OCI-LY7 (cell line): ENCODE data around the gene MMP26. TPM values are rescaled to one million over a fixed set of nuclear protein-coding genes. Genes with fewer than 3 reads are reported as not detected.
"Not testable (repeated sequence)": the region's sequence is repeated elsewhere in the genome, so short reads cannot be mapped to it uniquely, and the experiment has no call there.

ENCODE experiments used
- BruUV-seq: library from RNA; stranded (reverse); fragments of 400-500 nt; replicated peaks from 2 replicates; lab custom pipeline; 2021; lab: Mats Ljungman, UMichigan
- CTCF ChIA-PET: fragments of 300-600 bp; sonication (Branson Sonifier 250); formaldehyde crosslinking; loops from one replicate; lab custom pipeline; 2022; ENCODE audit warnings: antibody characterized with exemption; ENCODE audit not compliant: unreplicated experiment; lab: Charles Lee
- POLR2A ChIA-PET: fragments of 300-600 bp; sonication (Branson Sonifier 250); formaldehyde crosslinking; loops from one replicate; lab custom pipeline; 2022; ENCODE audit warnings: antibody characterized with exemption; lab: Charles Lee
- DNase-seq: peaks from one replicate; pipeline ENCODE4 v3.0.0-alpha.2; 2015; ENCODE audit warnings: low spot score
- H2AFZ ChIP-seq: fragments of 200-600 bp; sonication (generic), shearing (Covaris generic); 2 replicates; pipeline ENCODE4 v1.6.1; 2014; ENCODE audit warnings: mild to moderate bottlenecking, antibody characterized with exemption, low read length, moderate library complexity
- H3K27ac ChIP-seq: fragments of 200-600 bp; sonication (generic); 2 replicates; pipeline ENCODE4 v1.5.1; 2014; ENCODE audit warnings: mixed run types, low read depth, mild to moderate bottlenecking, moderate library complexity, low read length, inconsistent platforms; ENCODE audit not compliant: poor library complexity, severe bottlenecking
- H3K36me3 ChIP-seq: fragments of 200-600 bp; sonication (generic); 2 replicates; pipeline ENCODE4 v1.6.1; 2014; ENCODE audit warnings: mild to moderate bottlenecking, antibody characterized with exemption, low read length, moderate library complexity, mixed read lengths; ENCODE audit not compliant: insufficient read depth
- H3K4me1 ChIP-seq: fragments of 200-600 bp; sonication (generic); 2 replicates; pipeline ENCODE4 v1.5.1; 2014; ENCODE audit warnings: mild to moderate bottlenecking, low read length; ENCODE audit not compliant: insufficient read depth, poor library complexity, severe bottlenecking
- H3K4me2 ChIP-seq: fragments of 200-600 bp; sonication (generic); 2 replicates; pipeline ENCODE4 v1.6.1; 2014; ENCODE audit warnings: mild to moderate bottlenecking, low read length
- H3K4me3 ChIP-seq: fragments of 200-600 bp; sonication (generic); 2 replicates; pipeline ENCODE4 v1.5.1; 2014; ENCODE audit warnings: mild to moderate bottlenecking, low read depth, low read length; ENCODE audit not compliant: poor library complexity, severe bottlenecking
- H3K79me2 ChIP-seq: fragments of 200-600 bp; sonication (generic); 2 replicates; pipeline ENCODE4 v1.6.1; 2016; ENCODE audit warnings: low read depth, mild to moderate bottlenecking, low read length, moderate library complexity, mixed read lengths; ENCODE audit not compliant: insufficient read depth
- H3K9me2 ChIP-seq: fragments of 200-600 bp; sonication (generic); 2 replicates; pipeline ENCODE4 v1.6.1; 2016; ENCODE audit warnings: mild to moderate bottlenecking, low read length, mixed read lengths; ENCODE audit not compliant: insufficient read depth
- H3K9me3 ChIP-seq: fragments of 200-600 bp; sonication (generic); 2 replicates; pipeline ENCODE4 v1.6.1; 2014; ENCODE audit warnings: mild to moderate bottlenecking, mixed run types, low read length, mixed read lengths
- H4K20me1 ChIP-seq: fragments of 200-600 bp; sonication (generic); 2 replicates; pipeline ENCODE4 v1.6.1; 2014; ENCODE audit warnings: mild to moderate bottlenecking, antibody characterized with exemption, low read length, moderate library complexity, mixed read lengths; ENCODE audit not compliant: insufficient read depth
- EZH2phosphoT487 ChIP-seq: fragments of 200-600 bp; sonication (generic); IDR thresholded peaks from 2 replicates; pipeline ENCODE4 v1.6.1; 2018; ENCODE audit warnings: low read depth, borderline replicate concordance, mild to moderate bottlenecking, mixed run types, antibody characterized with exemption, low read length, moderate library complexity, mixed read lengths
- intact Hi-C: fragments of 100-400 bp; cut with micrococcal nuclease; formaldehyde crosslinking; loops from one replicate; pipeline ENCODE4 v1.10.0; 2022; ENCODE audit not compliant: unreplicated experiment
- total RNA-seq, 2 experiments: library from RNA; depleted of rRNA in 1 of 2; stranded (reverse); fragments of >200 nt in 1 of 2; shearing (Covaris generic) in 1 of 2; gene quantifications; 2 replicates each; pipeline ENCODE4 v1.2.3, GENCODE V29; 2014 to 2022
- TF ChIP-seq, protein P1 (sequence below): fragments of 200-600 bp; sonication (generic); conservative IDR thresholded peaks from 2 replicates; pipeline ENCODE4 v1.5.1; 2014; ENCODE audit warnings: mild to moderate bottlenecking, antibody characterized with exemption, low read length, moderate library complexity, mixed read lengths

The MMP26 gene
- total RNA-seq, 2 experiments from 2014 or later, result not detected

DNA sequence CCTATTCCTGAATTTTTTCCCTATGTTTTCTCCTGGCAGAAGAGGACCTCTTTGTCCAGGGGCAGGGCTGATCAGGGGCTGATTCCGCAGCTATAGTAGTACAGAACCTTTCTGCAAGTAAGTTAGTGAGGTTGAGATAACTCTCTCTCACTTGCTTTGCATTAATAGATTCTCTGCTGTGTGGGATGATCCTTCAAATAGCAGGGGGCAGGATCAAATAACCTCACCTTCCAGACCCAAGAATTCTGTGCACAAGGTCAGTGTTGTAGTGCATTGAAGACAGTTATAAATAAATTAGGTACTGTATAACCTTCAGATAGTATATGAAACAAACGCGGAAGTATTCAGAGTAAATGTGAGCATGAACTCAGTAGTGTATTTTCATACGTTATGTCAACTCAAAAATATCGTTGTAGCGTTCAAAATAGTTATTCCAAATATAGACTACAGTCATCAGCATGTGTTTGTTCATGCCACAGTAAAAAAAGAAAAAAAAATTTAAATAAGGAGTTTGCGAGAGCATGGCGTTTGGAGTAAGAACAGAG, 278 bp downstream of the MMP26 start:
- BruUV-seq, result no TSS peak
- Histone ChIP-seq H3K27ac (no peak overlapping the region), H4K20me1 (no peaks in the 10 kb centered on the region), H3K4me3 (no peak overlapping the region), H3K9me3 (no peaks in the 10 kb centered on the region), H3K9me2 (no peaks in the 10 kb centered on the region), H3K4me1 (no peaks in the 10 kb centered on the region), H2AFZ (no peak overlapping the region), H3K79me2 (no peaks in the 10 kb centered on the region), H3K36me3 (no peaks in the 10 kb centered on the region), H3K4me2 (no peak overlapping the region)
- DNase-seq, result no peak
- POLR2A ChIA-PET, result interaction anchor here (2.0 kb wide), 1 partner anchor 7 kb away, joined by 6 read pairs; no protein-coding TSS in a partner anchor
- intact Hi-C loops, result no loop called here
- TF ChIP-seq, protein P1, sequence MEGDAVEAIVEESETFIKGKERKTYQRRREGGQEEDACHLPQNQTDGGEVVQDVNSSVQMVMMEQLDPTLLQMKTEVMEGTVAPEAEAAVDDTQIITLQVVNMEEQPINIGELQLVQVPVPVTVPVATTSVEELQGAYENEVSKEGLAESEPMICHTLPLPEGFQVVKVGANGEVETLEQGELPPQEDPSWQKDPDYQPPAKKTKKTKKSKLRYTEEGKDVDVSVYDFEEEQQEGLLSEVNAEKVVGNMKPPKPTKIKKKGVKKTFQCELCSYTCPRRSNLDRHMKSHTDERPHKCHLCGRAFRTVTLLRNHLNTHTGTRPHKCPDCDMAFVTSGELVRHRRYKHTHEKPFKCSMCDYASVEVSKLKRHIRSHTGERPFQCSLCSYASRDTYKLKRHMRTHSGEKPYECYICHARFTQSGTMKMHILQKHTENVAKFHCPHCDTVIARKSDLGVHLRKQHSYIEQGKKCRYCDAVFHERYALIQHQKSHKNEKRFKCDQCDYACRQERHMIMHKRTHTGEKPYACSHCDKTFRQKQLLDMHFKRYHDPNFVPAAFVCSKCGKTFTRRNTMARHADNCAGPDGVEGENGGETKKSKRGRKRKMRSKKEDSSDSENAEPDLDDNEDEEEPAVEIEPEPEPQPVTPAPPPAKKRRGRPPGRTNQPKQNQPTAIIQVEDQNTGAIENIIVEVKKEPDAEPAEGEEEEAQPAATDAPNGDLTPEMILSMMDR, result no peak
- TF ChIP-seq EZH2phosphoT487, result no peak
- CTCF ChIA-PET, result no interaction called here

DNA sequence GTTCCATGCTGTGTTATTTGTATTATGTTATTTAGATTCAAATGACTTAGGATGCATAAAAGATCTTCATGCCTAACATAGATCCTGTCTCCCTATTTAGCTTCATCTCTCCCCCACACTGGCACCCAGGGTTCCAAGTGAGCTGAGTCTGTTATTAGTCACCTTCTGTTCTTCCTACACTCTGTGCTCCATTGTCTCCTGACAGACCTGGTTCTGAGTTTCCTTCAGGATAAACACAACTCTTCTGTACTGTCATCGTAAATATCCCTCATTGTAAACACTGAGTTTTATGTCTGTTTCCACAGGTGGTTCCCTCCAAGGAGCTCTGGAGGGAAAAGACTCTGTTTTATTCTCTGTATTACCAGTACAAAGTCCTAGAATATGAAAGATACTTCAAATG, 8.7 kb downstream of the MMP26 start:
- ChIA-PET POLR2A (interaction anchor here (0.5 to 1.7 kb wide), 3 partner anchors 9 to 298 kb away, joined by 3 to 6 read pairs (median 3); partner anchors contain the start of gene MMP26), CTCF (no interaction called here)
- H3K4me3 ChIP-seq, result no peak overlapping the region
- H4K20me1 ChIP-seq, result no peaks in the 10 kb centered on the region
- H2AFZ ChIP-seq, result no peak overlapping the region
- H3K4me1 ChIP-seq, result no peaks in the 10 kb centered on the region
- intact Hi-C loops, result no loop called here
- H3K36me3 ChIP-seq, result no peaks in the 10 kb centered on the region
- no peak overlapping the region for H3K4me2 ChIP-seq
- H3K27ac ChIP-seq, result no peak overlapping the region
- H3K9me3 ChIP-seq, result no peaks in the 10 kb centered on the region
- no peaks in the 10 kb centered on the region for H3K79me2 ChIP-seq
- no peaks in the 10 kb centered on the region for H3K9me2 ChIP-seq
- BruUV-seq, result no TSS peak
- TF ChIP-seq EZH2phosphoT487, result no peak
- TF ChIP-seq, protein P1, result no peak
- no peak for DNase-seq

GRCh38 chr11:4714300-4714699, 9.7 kb downstream of the MMP26 start:
- no peaks in the 10 kb centered on the region for H3K9me2 ChIP-seq
- intact Hi-C loops, result no loop called here

DNA sequence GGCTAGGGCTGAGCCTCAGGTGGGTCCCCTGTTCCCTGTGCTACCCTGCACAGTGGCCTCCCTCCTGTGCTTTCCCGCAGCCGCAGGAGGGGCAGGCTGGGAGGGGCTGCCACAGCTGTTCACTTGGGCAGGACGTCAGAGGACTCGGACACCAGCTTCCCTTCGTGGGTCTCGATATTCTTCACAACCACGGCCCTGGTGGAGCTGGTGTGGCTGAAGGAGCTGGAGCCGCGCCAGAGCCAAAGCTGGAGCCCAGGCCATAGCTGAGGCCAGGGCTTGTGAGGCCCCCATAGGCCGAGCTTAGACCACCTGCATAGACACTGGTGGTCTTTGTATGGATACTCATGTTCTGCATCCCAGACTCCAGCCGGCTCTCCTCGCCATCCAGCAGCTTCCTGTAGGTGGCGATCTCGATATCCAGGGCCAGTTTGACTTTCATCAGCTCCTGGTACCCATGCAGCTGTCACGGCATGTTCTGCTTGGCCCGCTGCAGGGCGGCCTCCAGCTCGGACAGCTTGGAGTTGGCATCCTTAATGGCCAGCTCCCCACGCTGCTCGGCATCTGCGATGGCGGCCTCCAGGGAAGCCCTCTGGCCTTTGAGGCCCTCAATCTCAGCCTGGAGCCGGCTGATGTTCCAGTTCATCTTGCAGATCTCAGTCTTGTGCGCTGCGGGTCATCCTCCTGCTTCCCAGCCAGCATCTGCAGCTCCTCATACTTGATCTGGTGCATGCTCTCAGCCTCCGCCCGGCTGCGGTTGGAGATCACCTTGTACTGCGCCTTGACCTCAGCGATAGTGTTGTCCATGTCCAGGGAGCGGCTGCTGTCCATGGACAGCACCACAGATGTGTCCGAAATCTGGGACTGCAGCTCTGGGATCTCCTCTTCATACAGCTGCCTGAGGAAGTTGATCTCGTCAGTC, 18.3 kb downstream of the MMP26 start:
- BruUV-seq, H3K4me1 ChIP-seq, H2AFZ ChIP-seq, H3K4me2 ChIP-seq, DNase-seq, H4K20me1 ChIP-seq, H3K36me3 ChIP-seq, CTCF ChIA-PET, H3K79me2 ChIP-seq, H3K9me3 ChIP-seq, H3K27ac ChIP-seq, H3K9me2 ChIP-seq, H3K4me3 ChIP-seq, intact Hi-C loops: not testable (repeated sequence)
- POLR2A ChIA-PET, result interaction anchor here (0.6 kb wide), 2 partner anchors 105 to 114 kb away, joined by 3 to 4 read pairs; no protein-coding TSS in a partner anchor

More at GRCh38 chr11:4714300-4714699, 9.7 kb downstream of the MMP26 start:
- H2AFZ ChIP-seq, result no peak overlapping the region
- H3K9me3 ChIP-seq, result no peaks in the 10 kb centered on the region
- no peaks in the 10 kb centered on the region for H3K4me1 ChIP-seq
- CTCF ChIA-PET, result no interaction called here
- POLR2A ChIA-PET, result interaction anchor here (0.6 kb wide), 1 partner anchor 194 kb away, joined by 3 read pairs; no protein-coding TSS in a partner anchor
- no peaks in the 10 kb centered on the region for H4K20me1 ChIP-seq
- TF ChIP-seq, protein P1, result no peak
- TF ChIP-seq EZH2phosphoT487, result no peak
- H3K36me3 ChIP-seq, result no peaks in the 10 kb centered on the region
- H3K79me2 ChIP-seq, result no peaks in the 10 kb centered on the region
- H3K4me2 ChIP-seq, result no peak overlapping the region
- DNase-seq, result no peak
- no TSS peak for BruUV-seq
- H3K27ac ChIP-seq, result no peak overlapping the region
- H3K4me3 ChIP-seq, result no peak overlapping the region
